SJCRH30 (cell line): ENCODE measurements around the gene NCAN. TPM values are rescaled to one million over a fixed set of nuclear protein-coding genes. Genes with fewer than 3 reads are reported as not detected.
"Not testable (repeated sequence)": the region's sequence is repeated elsewhere in the genome, so short reads cannot be mapped to it uniquely, and the experiment has no call there.

Source experiments
- DNase-seq, 2 experiments: peaks; one replicate each; pipeline ENCODE4 v3.0.0-alpha.2; 2015 to 2020
- H3K27ac ChIP-seq: fragments of 250-450 bp; sonication (Bioruptor Pico); 2 replicates; pipeline ENCODE4 v1.5.1; 2020; ENCODE audit warnings: mild to moderate bottlenecking, moderate library complexity
- H3K27me3 ChIP-seq: fragments of 250-450 bp; sonication (Bioruptor Pico); 2 replicates; pipeline ENCODE4 v1.5.1; 2020; ENCODE audit warnings: mild to moderate bottlenecking, moderate library complexity
- H3K36me3 ChIP-seq: fragments of 250-450 bp; sonication (Bioruptor Pico); 2 replicates; pipeline ENCODE4 v1.5.1; 2020; ENCODE audit warnings: mild to moderate bottlenecking, moderate library complexity
- H3K4me1 ChIP-seq: fragments of 250-450 bp; sonication (Bioruptor Pico); 2 replicates; pipeline ENCODE4 v1.5.1; 2020; ENCODE audit warnings: mild to moderate bottlenecking, moderate library complexity
- H3K4me3 ChIP-seq: fragments of 250-450 bp; sonication (Bioruptor Pico); 2 replicates; pipeline ENCODE4 v1.5.1; 2020; ENCODE audit warnings: mild to moderate bottlenecking, moderate library complexity
- H3K9me3 ChIP-seq: fragments of 250-450 bp; sonication (Bioruptor Pico); replicated peaks from 2 replicates; pipeline ENCODE4 v1.5.1; 2020; ENCODE audit warnings: mild to moderate bottlenecking, moderate library complexity
- total RNA-seq: library from RNA; depleted of rRNA; stranded (reverse); fragments of >200 nt; shearing (Covaris generic); gene quantifications from 2 replicates; pipeline ENCODE4 v1.2.3, GENCODE V29; 2014

Gene NCAN
- total RNA-seq, 1 experiment from 2014 or later, result not detected

GRCh38 chr19:19207637-19208572 lies 3.9 kb upstream of the NCAN start:
- no peaks in the 10 kb centered on the region for H3K4me1 ChIP-seq
- DNase-seq, result no peak
- no peaks in the 10 kb centered on the region for H3K36me3 ChIP-seq
- H3K4me3 ChIP-seq, result no peak overlapping the region
- H3K27ac ChIP-seq, result no peak overlapping the region
- H3K9me3 ChIP-seq, result no peaks in the 10 kb centered on the region
- peaks cover 7% of the 10 kb centered on the region for H3K27me3 ChIP-seq

DNA sequence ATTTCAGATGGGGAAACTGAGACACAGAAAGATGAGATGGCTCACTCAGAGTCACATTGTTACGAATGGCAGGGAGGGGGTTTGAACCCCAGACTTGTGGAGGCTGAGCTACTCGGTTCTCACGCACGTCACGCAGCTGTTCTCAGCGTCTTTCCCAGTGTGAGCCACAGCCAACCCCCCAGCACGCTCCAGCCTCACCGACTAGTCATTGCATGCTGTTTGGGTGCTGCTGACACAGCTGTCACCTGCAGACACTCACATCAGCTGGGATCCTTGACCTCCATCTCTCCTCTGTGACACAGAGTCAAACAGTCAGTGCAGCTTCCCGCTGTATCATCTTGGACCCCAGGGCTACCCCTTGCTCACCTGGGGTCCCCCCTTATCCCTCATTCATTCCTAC lies 2.4 kb upstream of the NCAN start:
- no peak for DNase-seq
- H3K27me3 ChIP-seq, result peaks cover 7% of the 10 kb centered on the region

GRCh38 chr19:19212916-19213315 lies 1.2 kb downstream of the NCAN start:
- Histone ChIP-seq H3K9me3 (no peaks in the 10 kb centered on the region), H3K27me3 (no peaks in the 10 kb centered on the region), H3K27ac (no peak overlapping the region), H3K4me1 (no peaks in the 10 kb centered on the region), H3K4me3 (no peak overlapping the region), H3K36me3 (no peaks in the 10 kb centered on the region)
- no peak for DNase-seq

More for the DNA sequence above, 2.4 kb upstream of the NCAN start:
- H3K36me3 ChIP-seq, result no peaks in the 10 kb centered on the region
- H3K4me3 ChIP-seq, result no peak overlapping the region
- no peak overlapping the region for H3K27ac ChIP-seq
- H3K9me3 ChIP-seq, result no peaks in the 10 kb centered on the region
- no peaks in the 10 kb centered on the region for H3K4me1 ChIP-seq

- H3K4me1 ChIP-seq, result no peaks in the 10 kb centered on the region
- no peak overlapping the region for H3K4me3 ChIP-seq
- H3K9me3 ChIP-seq, result no peaks in the 10 kb centered on the region
- no peaks in the 10 kb centered on the region for H3K27me3 ChIP-seq
- no peaks in the 10 kb centered on the region for H3K36me3 ChIP-seq
- H3K27ac ChIP-seq, result no peak overlapping the region
- DNase-seq, result no peak
Observed at GRCh38 chr19:19213426-19214158, 1.8 kb downstream of the NCAN start.

- no peak overlapping the region for H3K4me3 ChIP-seq
- no peaks in the 10 kb centered on the region for H3K9me3 ChIP-seq
- no peak overlapping the region for H3K27ac ChIP-seq
- no peak for DNase-seq
- no peaks in the 10 kb centered on the region for H3K4me1 ChIP-seq
- H3K36me3 ChIP-seq, result no peaks in the 10 kb centered on the region
- H3K27me3 ChIP-seq, result no peaks in the 10 kb centered on the region
Observed at GRCh38 chr19:19214159-19214490, 2.4 kb downstream of the NCAN start.

GRCh38 chr19:19214892-19215291 lies 3.1 kb downstream of the NCAN start:
- no peaks in the 10 kb centered on the region for H3K4me1 ChIP-seq
- H3K27ac ChIP-seq, result no peak overlapping the region
- H3K36me3 ChIP-seq, result no peaks in the 10 kb centered on the region
- H3K9me3 ChIP-seq, result no peaks in the 10 kb centered on the region
- peak; percentile 82 to 84 for DNase-seq
- no peaks in the 10 kb centered on the region for H3K27me3 ChIP-seq
- no peak overlapping the region for H3K4me3 ChIP-seq

DNA sequence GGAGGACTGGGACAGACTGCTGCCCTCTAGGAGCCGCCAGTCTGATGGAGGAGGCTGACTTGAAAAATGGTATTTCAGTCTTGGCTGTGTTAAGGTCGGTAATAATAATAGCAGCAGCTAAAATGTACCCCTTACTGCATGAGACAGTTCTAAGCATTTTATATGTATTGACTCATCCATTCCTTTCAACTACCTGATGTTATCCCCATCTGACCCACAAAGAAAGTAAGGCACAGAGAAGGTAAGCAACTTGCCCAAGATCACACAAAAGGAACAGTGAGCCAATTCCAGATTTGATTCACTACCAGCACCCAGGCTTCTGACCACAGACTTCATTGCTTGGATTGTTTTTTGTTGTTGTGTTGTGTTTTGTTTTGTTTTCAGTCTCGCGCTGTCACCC lies 4.0 kb downstream of the NCAN start:
- Histone ChIP-seq H3K9me3 (no peaks in the 10 kb centered on the region), H3K4me3 (no peak overlapping the region), H3K27me3 (no peaks in the 10 kb centered on the region), H3K27ac (no peak overlapping the region), H3K4me1 (no peaks in the 10 kb centered on the region), H3K36me3 (no peaks in the 10 kb centered on the region)
- no peak for DNase-seq

GRCh38 chr19:19217099-19217498 lies 5.3 kb downstream of the NCAN start:
- DNase-seq, result peak in 1 of 2 experiments; percentile 49
- no peak overlapping the region for H3K4me3 ChIP-seq
- no peaks in the 10 kb centered on the region for H3K9me3 ChIP-seq
- no peaks in the 10 kb centered on the region for H3K27me3 ChIP-seq
- no peaks in the 10 kb centered on the region for H3K36me3 ChIP-seq
- no peak overlapping the region for H3K27ac ChIP-seq
- no peaks in the 10 kb centered on the region for H3K4me1 ChIP-seq

GRCh38 chr19:19218911-19219310 lies 7.2 kb downstream of the NCAN start:
- Histone ChIP-seq H3K27me3 (no peaks in the 10 kb centered on the region), H3K4me1 (no peaks in the 10 kb centered on the region), H3K27ac (no peak overlapping the region), H3K9me3 (no peaks in the 10 kb centered on the region), H3K36me3 (no peaks in the 10 kb centered on the region), H3K4me3 (no peak overlapping the region)
- DNase-seq, result no peak

DNA sequence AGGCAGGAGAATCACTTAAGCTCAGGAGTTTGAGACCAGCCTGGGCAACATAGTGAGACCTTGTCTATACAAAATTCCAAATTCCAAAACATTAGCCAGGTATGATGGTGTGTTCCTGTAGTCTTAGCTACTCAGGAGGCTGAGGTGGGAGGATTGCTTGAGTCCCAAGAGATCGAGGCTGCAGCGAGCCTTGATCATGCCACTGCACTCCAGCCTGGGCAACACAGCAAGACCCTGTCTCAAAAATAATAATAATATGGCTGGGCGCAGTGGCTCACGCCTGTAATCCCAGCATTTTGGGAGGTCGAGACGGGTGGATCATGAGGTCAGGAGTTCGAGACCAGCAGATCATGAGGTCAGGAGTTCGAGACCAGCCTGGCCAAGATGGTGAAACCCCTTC lies 9.2 kb downstream of the NCAN start:
- H3K27ac ChIP-seq, DNase-seq, H3K4me3 ChIP-seq, H3K36me3 ChIP-seq, H3K9me3 ChIP-seq, H3K27me3 ChIP-seq, H3K4me1 ChIP-seq: not testable (repeated sequence)

DNA sequence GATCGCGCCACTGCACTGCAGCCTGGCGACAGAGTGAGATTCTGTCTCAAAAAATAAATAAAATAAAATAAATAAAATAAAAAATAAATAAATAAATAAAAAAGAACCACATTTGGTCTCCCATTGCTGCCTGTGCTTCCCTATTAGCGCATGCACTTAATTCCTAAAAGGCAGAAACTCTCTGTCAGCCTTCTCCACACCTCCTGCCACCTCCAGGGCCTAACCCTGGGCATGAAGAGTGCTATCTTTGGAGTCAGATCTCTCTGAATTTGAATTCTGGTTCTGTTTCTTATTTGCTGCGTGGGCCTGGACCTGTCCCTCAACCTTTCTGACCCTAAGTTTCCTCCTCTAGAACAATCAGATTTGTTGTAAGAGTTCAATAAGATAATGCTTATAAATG lies 11.3 kb downstream of the NCAN start:
- Histone ChIP-seq H3K27ac (no peak overlapping the region), H3K36me3 (no peaks in the 10 kb centered on the region), H3K9me3 (no peaks in the 10 kb centered on the region), H3K4me3 (no peak overlapping the region), H3K4me1 (no peaks in the 10 kb centered on the region), H3K27me3 (no peaks in the 10 kb centered on the region)
- DNase-seq, result no peak

DNA sequence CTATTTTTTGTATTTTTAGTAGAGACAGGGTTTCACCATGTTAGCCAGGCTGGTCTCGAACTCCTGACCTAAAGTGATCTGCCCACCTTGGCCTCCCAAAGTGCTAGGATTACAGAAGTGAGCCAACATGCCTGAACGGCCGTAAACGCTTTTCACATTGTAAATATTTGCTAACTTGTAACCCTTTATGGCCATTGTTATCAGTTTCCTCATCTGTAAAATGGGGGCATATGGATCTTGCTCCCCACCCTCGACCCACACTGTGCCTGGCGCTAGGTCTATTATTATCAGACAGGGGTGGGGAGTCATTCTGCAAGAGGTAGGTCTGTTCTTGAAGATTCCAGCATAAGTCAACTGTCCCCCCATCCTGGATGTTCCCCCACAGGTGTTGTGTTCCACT lies 11.9 kb downstream of the NCAN start:
- no peak overlapping the region for H3K27ac ChIP-seq
- no peaks in the 10 kb centered on the region for H3K9me3 ChIP-seq
- H3K4me1 ChIP-seq, result no peaks in the 10 kb centered on the region
- no peak overlapping the region for H3K4me3 ChIP-seq
- no peak for DNase-seq
- no peaks in the 10 kb centered on the region for H3K36me3 ChIP-seq
- H3K27me3 ChIP-seq, result no peaks in the 10 kb centered on the region

DNA sequence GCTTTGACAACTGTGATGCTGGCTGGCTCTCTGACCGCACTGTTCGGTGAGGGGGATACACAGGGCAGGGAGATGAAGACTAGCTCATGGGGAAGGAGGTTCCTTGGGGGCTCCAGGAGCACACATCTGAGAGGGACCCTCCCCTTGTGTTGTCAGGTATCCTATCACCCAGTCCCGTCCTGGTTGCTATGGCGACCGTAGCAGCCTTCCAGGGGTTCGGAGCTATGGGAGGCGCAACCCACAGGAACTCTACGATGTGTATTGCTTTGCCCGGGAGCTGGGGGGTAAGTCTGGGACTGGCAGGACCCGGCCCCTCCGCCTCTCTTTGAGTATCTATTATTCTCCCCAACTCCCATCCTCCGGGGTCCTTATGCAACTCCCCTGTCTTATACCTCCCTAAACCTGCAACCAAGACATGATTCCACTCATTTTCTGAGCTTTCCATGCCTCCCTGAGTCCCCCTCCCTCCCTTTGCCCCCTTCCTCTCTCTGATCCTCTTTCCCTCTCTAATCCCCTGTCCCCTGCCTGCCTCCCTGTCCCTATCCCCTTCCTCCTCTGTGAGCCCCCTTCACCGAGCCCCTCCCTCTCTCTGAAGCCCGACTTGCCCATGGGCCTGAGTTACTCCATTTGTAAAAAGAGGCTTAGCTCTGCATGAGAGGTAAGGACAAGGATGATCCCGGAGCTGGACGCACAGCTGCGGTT lies 12.5 kb downstream of the NCAN start:
- DNase-seq, result no peak
- no peaks in the 10 kb centered on the region for H3K36me3 ChIP-seq

DNA sequence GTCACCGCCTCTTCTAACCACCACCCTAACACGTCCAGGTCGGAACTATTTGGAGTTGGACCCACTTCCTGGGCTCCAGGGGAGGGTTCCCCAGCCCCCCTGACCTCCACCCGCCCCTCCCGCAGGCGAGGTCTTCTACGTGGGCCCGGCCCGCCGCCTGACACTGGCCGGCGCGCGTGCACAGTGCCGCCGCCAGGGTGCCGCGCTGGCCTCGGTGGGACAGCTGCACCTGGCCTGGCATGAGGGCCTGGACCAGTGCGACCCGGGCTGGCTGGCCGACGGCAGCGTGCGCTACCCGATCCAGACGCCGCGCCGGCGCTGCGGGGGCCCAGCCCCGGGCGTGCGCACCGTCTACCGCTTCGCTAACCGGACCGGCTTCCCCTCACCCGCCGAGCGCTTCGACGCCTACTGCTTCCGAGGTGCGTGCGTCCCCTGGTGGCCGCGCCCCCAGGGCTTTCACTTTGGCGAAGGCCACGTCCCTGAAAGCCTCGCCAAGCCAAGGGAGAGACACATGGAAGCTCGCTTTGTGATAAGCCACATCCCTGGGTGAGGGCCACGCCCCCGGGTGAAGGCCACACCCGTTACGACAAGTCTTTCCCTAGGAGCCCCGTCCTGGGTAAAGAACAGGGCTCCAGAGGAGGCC lies 13.2 kb downstream of the NCAN start:
- Histone ChIP-seq H3K9me3 (no peaks in the 10 kb centered on the region), H3K27ac (no peak overlapping the region), H3K36me3 (no peaks in the 10 kb centered on the region), H3K27me3 (no peaks in the 10 kb centered on the region), H3K4me1 (no peaks in the 10 kb centered on the region), H3K4me3 (no peak overlapping the region)
- peak; percentile 29 to 34 for DNase-seq

More for the DNA sequence above, 12.5 kb downstream of the NCAN start:
- Histone ChIP-seq H3K4me3 (no peak overlapping the region), H3K4me1 (no peaks in the 10 kb centered on the region), H3K27ac (no peak overlapping the region), H3K27me3 (no peaks in the 10 kb centered on the region), H3K9me3 (no peaks in the 10 kb centered on the region)

- no peaks in the 10 kb centered on the region for H3K4me1 ChIP-seq
- no peak overlapping the region for H3K4me3 ChIP-seq
- no peaks in the 10 kb centered on the region for H3K27me3 ChIP-seq
- no peaks in the 10 kb centered on the region for H3K36me3 ChIP-seq
- H3K9me3 ChIP-seq, result no peaks in the 10 kb centered on the region
- H3K27ac ChIP-seq, result no peak overlapping the region
- no peak for DNase-seq
Observed at GRCh38 chr19:19226204-19226603, 14.4 kb downstream of the NCAN start.
